Mammary epithelial cell (primary cell): ENCODE data around the gene KIF3A.

Source experiments
- EZH2 ChIP-seq: IDR thresholded peaks from 2 replicates; pipeline ENCODE4 v1.6.1; 2012; ENCODE audit warnings: low read length, inconsistent platforms, borderline replicate concordance
- TF ChIP-seq, protein P1 (sequence below), 2 donors: IDR thresholded peaks in 1 of 2; conservative IDR thresholded peaks in 1 of 2; 2 replicates each; pipeline ENCODE4 v1.5.1; 2011 to 2012; ENCODE audit warnings: inconsistent platforms in 2 of 2, low read length in 2 of 2, mild to moderate bottlenecking in 2 of 2, control low read depth in 1 of 2, low read depth in 1 of 2; ENCODE audit not compliant: insufficient read depth in 1 of 2; ENCODE audit errors: extremely low read depth in 1 of 2

DNA sequence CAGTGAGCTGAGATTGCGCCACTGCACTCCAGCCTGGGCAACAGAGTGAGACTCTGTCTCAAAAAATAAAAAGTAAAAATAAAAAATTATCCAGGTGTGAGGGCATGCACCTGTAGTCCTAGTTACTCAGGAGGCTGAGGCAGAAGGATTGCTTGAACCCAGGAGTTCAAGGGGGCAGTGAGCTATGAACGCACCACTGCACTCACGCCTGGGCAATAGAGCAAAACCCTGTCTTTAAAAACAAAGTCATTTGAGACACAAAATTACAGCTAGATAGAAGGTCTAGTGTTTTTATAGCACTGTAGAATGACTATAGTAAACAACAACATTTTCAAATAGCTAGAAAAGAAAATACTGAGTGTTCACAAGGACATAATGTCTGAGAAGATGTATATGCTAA is 47.2 kb downstream of the KIF3A start:
- TF ChIP-seq EZH2, result no peak
- TF ChIP-seq, protein P1, sequence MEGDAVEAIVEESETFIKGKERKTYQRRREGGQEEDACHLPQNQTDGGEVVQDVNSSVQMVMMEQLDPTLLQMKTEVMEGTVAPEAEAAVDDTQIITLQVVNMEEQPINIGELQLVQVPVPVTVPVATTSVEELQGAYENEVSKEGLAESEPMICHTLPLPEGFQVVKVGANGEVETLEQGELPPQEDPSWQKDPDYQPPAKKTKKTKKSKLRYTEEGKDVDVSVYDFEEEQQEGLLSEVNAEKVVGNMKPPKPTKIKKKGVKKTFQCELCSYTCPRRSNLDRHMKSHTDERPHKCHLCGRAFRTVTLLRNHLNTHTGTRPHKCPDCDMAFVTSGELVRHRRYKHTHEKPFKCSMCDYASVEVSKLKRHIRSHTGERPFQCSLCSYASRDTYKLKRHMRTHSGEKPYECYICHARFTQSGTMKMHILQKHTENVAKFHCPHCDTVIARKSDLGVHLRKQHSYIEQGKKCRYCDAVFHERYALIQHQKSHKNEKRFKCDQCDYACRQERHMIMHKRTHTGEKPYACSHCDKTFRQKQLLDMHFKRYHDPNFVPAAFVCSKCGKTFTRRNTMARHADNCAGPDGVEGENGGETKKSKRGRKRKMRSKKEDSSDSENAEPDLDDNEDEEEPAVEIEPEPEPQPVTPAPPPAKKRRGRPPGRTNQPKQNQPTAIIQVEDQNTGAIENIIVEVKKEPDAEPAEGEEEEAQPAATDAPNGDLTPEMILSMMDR (conservative IDR thresholded peaks at IDR 0.05 in 1 of 2, IDR thresholded peaks at IDR 0.05 in 1 of 2; ENCODE audit: extremely low read depth in 1 of 2, insufficient read depth in 1 of 2, low read depth in 1 of 2, low read length in 2 of 2), result no peak
